HCT116 (cell line): Measurements from ENCODE around the gene CPNE8. TPM values are rescaled to one million over a fixed set of nuclear protein-coding genes. Genes with fewer than 3 reads are reported as not detected.

Source experiments
- ATAC-seq: fragments of 200-7000 bp; cut with Tn5 transposase; 2 replicates; pipeline ENCODE4 v1.9.1; 2020; ENCODE audit warnings: mild to moderate bottlenecking, moderate library complexity
- BruUV-seq: library from RNA; stranded (reverse); fragments of 400-500 nt; replicated peaks from 2 replicates; lab custom pipeline; 2021; lab: Mats Ljungman, UMichigan
- CTCF ChIA-PET: fragments of 300-600 bp; sonication (Branson Sonifier 250); formaldehyde crosslinking; loops from one replicate; lab custom pipeline; 2021; ENCODE audit warnings: antibody characterized with exemption; lab: Charles Lee
- POLR2A ChIA-PET: fragments of 300-600, 350-600 bp; sonication (Branson Sonifier 250); formaldehyde crosslinking; loops from one replicate; lab custom pipeline; 2021; ENCODE audit warnings: antibody characterized with exemption; lab: Charles Lee
- RAD21 ChIA-PET, 2 experiments: fragments of 300-600 bp; sonication (Branson Sonifier 250); formaldehyde crosslinking; loops; one replicate each; lab custom pipeline; 2023; ENCODE audit warnings: low total read pairs in 2 of 2; ENCODE audit not compliant: uncharacterized antibody in 2 of 2, unreplicated experiment in 2 of 2, low non-redundant PET in 1 of 2; lab: Charles Lee
- DNase-seq: peaks from one replicate; pipeline ENCODE4 v3.0.0-alpha.2; 2010; ENCODE audit warnings: low read depth, low spot score
- H2AFZ ChIP-seq: fragments of 200-600 bp; shearing (Covaris generic), sonication (generic); 2 replicates; pipeline ENCODE4 v1.6.1; 2017; ENCODE audit warnings: low read depth, mixed run types, mixed read lengths, antibody characterized with exemption, low read length; ENCODE audit not compliant: poor library complexity, severe bottlenecking
- H3K27ac ChIP-seq: 2 replicates; pipeline ENCODE4 v1.5.1; 2012; ENCODE audit warnings: low read depth, low read length
- H3K27me3 ChIP-seq: fragments of 200-600 bp; sonication (generic); 2 replicates; pipeline ENCODE4 v1.6.1; 2016; ENCODE audit warnings: mixed run types, low read length, mixed read lengths; ENCODE audit not compliant: insufficient read depth
- H3K36me3 ChIP-seq, 2 experiments: fragments of 200-500 bp in 1 of 2; fragments of 200-600 bp in 1 of 2; sonication (Bioruptor generic) in 1 of 2; sonication (generic) in 1 of 2; 2 replicates each; pipeline versions ENCODE4 v1.5.1 to v1.6.1; 2014 to 2016; ENCODE audit warnings: low read length in 2 of 2, inconsistent platforms in 1 of 2, mixed read lengths in 1 of 2, mixed run types in 1 of 2; ENCODE audit not compliant: insufficient read depth in 2 of 2, control insufficient read depth in 1 of 2
- H3K4me1 ChIP-seq, 2 experiments: fragments of 200-600 bp in 1 of 2; sonication (generic) in 1 of 2; 2 replicates each; pipeline versions ENCODE4 v1.5.1 to v1.6.1; 2012 to 2017; ENCODE audit warnings: low read length in 2 of 2, inconsistent platforms in 1 of 2, mild to moderate bottlenecking in 1 of 2, mixed read lengths in 1 of 2, mixed run types in 1 of 2, moderate library complexity in 1 of 2; ENCODE audit not compliant: insufficient read depth in 2 of 2, control insufficient read depth in 1 of 2
- H3K4me2 ChIP-seq: fragments of 200-600 bp; sonication (generic); 2 replicates; pipeline ENCODE4 v1.6.1; 2017; ENCODE audit warnings: mixed run types, low read length, mixed read lengths
- H3K4me3 ChIP-seq, 2 experiments: fragments of 200-600 bp in 1 of 2; sonication (generic) in 1 of 2; replicated peaks in 1 of 2; 2 replicates each; pipeline ENCODE4 v1.5.1; 2011 to 2016; ENCODE audit warnings: low read length in 2 of 2, control low read depth in 1 of 2, low read depth in 1 of 2, mild to moderate bottlenecking in 1 of 2, mixed read lengths in 1 of 2, mixed run types in 1 of 2
- H3K79me2 ChIP-seq: fragments of 200-600 bp; sonication (generic); 2 replicates; pipeline ENCODE4 v1.6.1; 2017; ENCODE audit warnings: mild to moderate bottlenecking, mixed run types, low read length, moderate library complexity, mixed read lengths; ENCODE audit not compliant: insufficient read depth
- H3K9ac ChIP-seq: fragments of 200-600 bp; sonication (generic); 2 replicates; pipeline ENCODE4 v1.6.1; 2016; ENCODE audit warnings: low read length, mixed read lengths
- H3K9me2 ChIP-seq: fragments of 200-600 bp; sonication (generic), shearing (Covaris generic); 2 replicates; pipeline ENCODE4 v1.6.1; 2017; ENCODE audit warnings: mixed run types, mild to moderate bottlenecking, moderate library complexity; ENCODE audit not compliant: insufficient read depth
- H3K9me3 ChIP-seq, 2 experiments: fragments of 200-500 bp in 1 of 2; fragments of 200-600 bp in 1 of 2; sonication (Bioruptor generic) in 1 of 2; sonication (generic) in 1 of 2; 2 replicates each; pipeline ENCODE4 v1.6.1; 2014 to 2017; ENCODE audit warnings: low read length in 2 of 2, mixed read lengths in 2 of 2, inconsistent platforms in 1 of 2, low read depth in 1 of 2, mild to moderate bottlenecking in 1 of 2, mixed run types in 1 of 2, moderate library complexity in 1 of 2; ENCODE audit not compliant: control insufficient read depth in 1 of 2, insufficient read depth in 1 of 2
- H4K20me1 ChIP-seq: fragments of 200-600 bp; sonication (generic), shearing (Covaris generic); 2 replicates; pipeline ENCODE4 v1.6.1; 2017; ENCODE audit warnings: mixed run types, mild to moderate bottlenecking, moderate library complexity; ENCODE audit not compliant: insufficient read depth
- CTCF ChIP-seq, 3 experiments: fragments of 200-600 bp in 1 of 3; sonication (generic) in 1 of 3; IDR thresholded peaks in 2 of 3; conservative IDR thresholded peaks in 1 of 3; 2 replicates each; pipeline ENCODE4 v1.5.1; 2012 to 2017; ENCODE audit warnings: low read depth in 2 of 3, low read length in 2 of 3, antibody characterized with exemption in 1 of 3, borderline replicate concordance in 1 of 3, control low read depth in 1 of 3, mild to moderate bottlenecking in 1 of 3, mixed read lengths in 1 of 3, mixed run types in 1 of 3, moderate library complexity in 1 of 3; ENCODE audit not compliant: insufficient read depth in 1 of 3
- EGR1 ChIP-seq: IDR thresholded peaks from 2 replicates; pipeline ENCODE4 v1.6.1; 2012; ENCODE audit warnings: low read depth
- EZH2phosphoT487 ChIP-seq: fragments of 200-600 bp; IDR thresholded peaks from 2 replicates; pipeline ENCODE4 v1.6.1; 2018; ENCODE audit warnings: antibody characterized with exemption, borderline replicate concordance
- FOSL1 ChIP-seq: IDR thresholded peaks from 2 replicates; pipeline ENCODE4 v1.6.1; 2012; ENCODE audit warnings: low read depth
- JUND ChIP-seq: IDR thresholded peaks from 2 replicates; pipeline ENCODE4 v1.6.1; 2012
- MAX ChIP-seq: IDR thresholded peaks from 2 replicates; pipeline ENCODE4 v1.6.1; 2012
- POLR2A ChIP-seq: IDR thresholded peaks from 2 replicates; pipeline ENCODE4 v1.7.0; 2011; ENCODE audit warnings: borderline replicate concordance; ENCODE audit not compliant: insufficient read depth, insufficient read length; ENCODE audit errors: extremely low read depth
- RAD21 ChIP-seq: IDR thresholded peaks from 2 replicates; pipeline ENCODE4 v1.6.1; 2012; ENCODE audit warnings: low read depth, mild to moderate bottlenecking
- REST ChIP-seq: IDR thresholded peaks from 2 replicates; pipeline ENCODE4 v1.6.1; 2012; ENCODE audit warnings: low read depth
- SIN3A ChIP-seq: IDR thresholded peaks from 2 replicates; pipeline ENCODE4 v1.6.1; 2012; ENCODE audit warnings: low read depth
- SRF ChIP-seq: IDR thresholded peaks from 2 replicates; pipeline ENCODE4 v1.6.1; 2012; ENCODE audit warnings: low read depth
- TCF7L2 ChIP-seq: IDR thresholded peaks from 2 replicates; pipeline ENCODE4 v1.7.0; 2011; ENCODE audit warnings: borderline replicate concordance, inconsistent platforms; ENCODE audit not compliant: insufficient read depth, insufficient read length; ENCODE audit errors: extremely low read depth
- ZBTB33 ChIP-seq: IDR thresholded peaks from 2 replicates; pipeline ENCODE4 v1.6.1; 2011; ENCODE audit warnings: mild to moderate bottlenecking, low read length, moderate library complexity; ENCODE audit not compliant: insufficient replicate concordance; ENCODE audit errors: extremely low read depth
- intact Hi-C: fragments of 100-400 bp; cut with micrococcal nuclease; formaldehyde crosslinking; loops from 2 replicates; pipeline ENCODE4 v1.10.0; 2022
- total RNA-seq: library from RNA; stranded (reverse); gene quantifications from one replicate; pipeline ENCODE4 v1.2.1, GENCODE V29; 2021; ENCODE audit not compliant: unreplicated experiment

CPNE8 gene
- total RNA-seq, 1 experiment from 2014 or later: 14.2 TPM

- ATAC-seq (no peak), DNase-seq (no peak)
- H3K4me2 ChIP-seq: no peak overlapping the region
- H3K27ac ChIP-seq: no peak overlapping the region
- H4K20me1 ChIP-seq: no peaks in the 10 kb centered on the region
- H3K27me3 ChIP-seq: no peaks in the 10 kb centered on the region
- intact Hi-C loops: no loop called here
- H2AFZ ChIP-seq: no peak overlapping the region
- ChIA-PET CTCF (no interaction called here), POLR2A (no interaction called here), RAD21 (no interaction called here)
- no peaks in the 10 kb centered on the region for H3K9me2 ChIP-seq
- no peaks in the 10 kb centered on the region for H3K36me3 ChIP-seq
- no TSS peak for BruUV-seq
- no peaks in the 10 kb centered on the region for H3K79me2 ChIP-seq
- no peak overlapping the region for H3K4me3 ChIP-seq
- H3K9me3 ChIP-seq: no peaks in the 10 kb centered on the region
- no peak for TF ChIP-seq FOSL1
- TF ChIP-seq JUND: no peak
- no peak for TF ChIP-seq SRF
- TF ChIP-seq RAD21: no peak
- no peak for TF ChIP-seq EGR1
- TF ChIP-seq REST: no peak
- no peak for TF ChIP-seq CTCF (IDR thresholded peaks at IDR 0.05 in 2 of 3, conservative IDR thresholded peaks at IDR 0.05 in 1 of 3; ENCODE audit: borderline replicate concordance in 1 of 3, insufficient read depth in 1 of 3, low read depth in 2 of 3, low read length in 2 of 3)
- no peak for TF ChIP-seq EZH2phosphoT487
- TF ChIP-seq SIN3A: no peak
- TF ChIP-seq MAX: no peak
- no peak for TF ChIP-seq ZBTB33
- no peak for TF ChIP-seq TCF7L2
- TF ChIP-seq POLR2A: no peak
- no peaks in the 10 kb centered on the region for H3K4me1 ChIP-seq
- no peak overlapping the region for H3K9ac ChIP-seq
Measured at GRCh38 chr12:38782359-38782758, 123.0 kb downstream of the CPNE8 start.
